Measurements from ENCODE around the gene PHACTR2. TPM values are rescaled to one million over a fixed set of nuclear protein-coding genes. Genes with fewer than 3 reads are reported as not detected.

The PHACTR2 gene
- 208 and 246 TPM in 2 replicates for total RNA-seq

DNA sequence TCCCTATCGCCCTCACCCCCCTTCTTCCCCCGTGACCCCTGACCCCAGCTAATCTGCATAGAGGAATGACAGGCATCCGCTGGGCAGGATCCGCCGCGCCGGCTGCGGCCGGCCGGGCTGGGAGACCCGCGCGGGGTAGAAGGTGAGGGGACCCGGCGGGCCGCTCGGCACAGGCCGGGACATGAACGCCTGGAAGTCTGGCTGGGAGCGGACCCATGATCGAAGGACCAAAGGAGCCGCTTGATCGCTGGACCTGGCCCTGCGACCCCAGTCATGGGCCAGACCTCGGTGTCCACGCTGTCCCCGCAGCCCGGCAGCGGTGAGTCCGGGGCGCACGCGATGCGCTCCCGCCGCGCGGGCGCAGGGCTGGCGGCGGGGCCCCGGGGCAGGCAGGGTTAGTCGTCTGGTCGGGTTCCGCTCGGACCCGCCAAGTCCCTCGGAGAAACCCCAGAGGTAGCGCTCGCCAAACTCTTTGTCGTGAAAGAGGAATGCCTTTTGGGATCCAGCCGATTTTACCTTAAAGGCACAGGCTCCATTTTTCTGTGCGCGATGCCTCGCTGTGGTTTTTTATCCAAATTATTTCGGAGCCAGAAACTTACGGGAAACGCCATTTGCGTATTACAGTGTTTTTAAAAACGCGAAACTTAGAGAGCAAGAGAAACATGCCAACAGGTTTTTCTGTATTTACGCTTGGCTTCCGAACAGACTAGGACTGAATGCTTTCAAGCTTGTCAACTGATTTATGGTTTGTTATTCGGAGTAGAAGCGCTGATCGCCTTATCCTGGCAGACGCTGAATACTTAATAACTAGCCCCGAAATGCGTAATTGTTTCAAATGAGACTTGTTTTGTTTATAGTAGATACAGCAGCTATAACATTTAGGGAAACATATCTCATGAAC, at the start of gene PHACTR2:
Gene PHACTR2, plus strand, starts transcription at position 75 of the 901 bp plus-strand sequence. Its CDS starts 199 bp downstream, at position 274.

DNA sequence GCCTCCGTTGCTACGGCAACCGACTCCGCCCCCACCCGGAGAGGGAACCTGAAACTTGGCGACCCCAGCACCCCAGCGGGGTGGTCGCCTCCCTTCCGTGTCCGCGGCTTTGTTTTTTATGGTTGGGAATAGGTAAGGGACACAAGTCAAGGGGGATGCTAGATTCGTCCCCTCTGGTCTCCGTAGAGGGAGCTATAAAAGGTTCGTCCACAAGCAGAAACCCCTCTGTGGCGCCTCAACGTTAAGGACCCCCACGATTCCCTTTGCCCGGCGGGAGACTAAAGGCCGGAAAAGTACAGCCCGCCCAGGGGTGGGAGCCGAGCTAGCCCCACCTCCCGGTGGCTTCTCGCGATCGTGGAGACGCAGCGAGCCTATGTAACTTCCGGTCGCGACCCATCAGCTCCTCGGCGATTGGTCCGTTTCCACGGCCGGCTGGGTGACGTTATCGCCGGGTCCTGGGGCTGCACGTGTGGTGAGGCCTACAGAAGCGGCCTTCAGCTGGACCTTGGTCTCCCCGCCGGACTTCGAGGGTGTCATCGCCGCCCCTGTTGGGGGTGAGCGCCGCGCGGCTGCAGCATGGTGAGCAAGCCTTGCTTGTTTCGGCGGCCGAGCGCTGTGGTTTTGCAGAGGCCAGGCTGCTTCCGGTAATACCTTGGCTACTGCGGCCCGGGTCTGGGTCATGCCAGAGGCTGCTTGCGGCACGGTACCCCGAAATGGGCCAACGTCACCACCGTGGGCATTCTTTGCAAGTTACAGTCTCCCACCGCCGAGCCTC, 165.3 kb downstream of the PHACTR2 start, which contains the start of gene LTV1:
Gene LTV1, plus strand, starts transcription at position 437 of the 775 bp plus-strand sequence. Its CDS starts 140 bp downstream, at position 577.

DNA sequence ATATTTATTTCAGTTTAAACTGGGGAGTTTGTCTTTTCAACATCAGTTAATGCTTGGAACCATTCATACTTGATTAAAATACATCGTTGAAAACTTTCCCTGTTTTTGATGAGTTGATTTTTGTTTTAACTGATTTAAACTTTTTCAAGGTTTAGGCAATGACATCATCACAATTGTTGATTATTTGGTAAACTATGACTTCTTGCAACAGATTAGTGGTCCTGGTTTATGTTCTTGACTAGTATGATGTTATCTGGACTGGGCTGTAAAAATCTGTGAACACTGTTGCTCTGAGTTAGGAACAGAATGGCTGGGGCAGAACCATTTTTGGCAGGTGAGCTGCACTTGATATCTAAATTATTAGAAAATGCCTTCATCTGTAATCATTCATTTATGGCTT, 186.5 kb downstream of the PHACTR2 start, which contains the start of gene ZC2HC1B:
Gene ZC2HC1B, plus strand, starts transcription at position 241 of the 400 bp plus-strand sequence. Its CDS starts 66 bp downstream, at position 307.

Other genes with a start within 250 kb of the PHACTR2 start
- 2.3 and 4.0 TPM in 2 replicates for gene ADAT2, start 227.3 kb upstream of the PHACTR2 start, total RNA-seq
- 15.2 and 15.7 TPM in 2 replicates for gene PEX3, start 227.2 kb upstream of the PHACTR2 start, total RNA-seq
- gene FUCA2, start 166.2 kb upstream of the PHACTR2 start, total RNA-seq, result 36.4 and 36.8 TPM in 2 replicates
- gene LTV1, start 165.4 kb downstream of the PHACTR2 start, total RNA-seq, result 11.7 and 16.4 TPM in 2 replicates
- gene ZC2HC1B, start 186.5 kb downstream of the PHACTR2 start, total RNA-seq, result not detected in 2 replicates

Measured in dermis lymphatic vessel endothelial cell (primary cell).